ENCODE results near the gene RASGRP3.

Gene RASGRP3

DNA sequence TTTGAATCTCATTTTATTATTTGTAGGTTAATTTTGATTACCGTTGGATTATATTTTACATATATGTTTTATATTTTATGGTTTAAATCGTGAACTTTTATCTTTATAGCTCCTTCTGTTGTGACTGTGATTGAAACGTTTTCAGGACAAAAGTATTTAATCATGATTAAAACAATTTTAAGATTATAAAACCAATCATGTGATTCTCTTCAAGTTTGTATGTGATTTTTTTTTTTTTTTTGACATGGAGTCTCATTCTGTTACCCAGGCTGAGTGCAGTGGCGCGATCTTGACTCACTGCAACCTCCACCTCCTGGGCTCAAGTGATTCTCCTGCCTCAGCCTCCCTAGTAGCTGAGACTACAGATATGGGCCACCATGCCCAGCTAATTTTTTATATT lies 7.2 kb upstream of the RASGRP3 start:
- Histone ChIP-seq H3K4me1 (no peaks in the 10 kb centered on the region), H3K36me3 (replicated peaks) (no peaks in the 10 kb centered on the region), H3K4me3 (no peak overlapping the region), H3K27me3 (ENCODE audit: low read depth) (no peaks in the 10 kb centered on the region), H3K9me3 (no peaks in the 10 kb centered on the region)
- in situ Hi-C loops (cut with MboI; ENCODE audit: low sequenced_read_pairs): no loop called here
- no peak for DNase-seq (ENCODE audit: low spot score in 2 of 2)

DNA sequence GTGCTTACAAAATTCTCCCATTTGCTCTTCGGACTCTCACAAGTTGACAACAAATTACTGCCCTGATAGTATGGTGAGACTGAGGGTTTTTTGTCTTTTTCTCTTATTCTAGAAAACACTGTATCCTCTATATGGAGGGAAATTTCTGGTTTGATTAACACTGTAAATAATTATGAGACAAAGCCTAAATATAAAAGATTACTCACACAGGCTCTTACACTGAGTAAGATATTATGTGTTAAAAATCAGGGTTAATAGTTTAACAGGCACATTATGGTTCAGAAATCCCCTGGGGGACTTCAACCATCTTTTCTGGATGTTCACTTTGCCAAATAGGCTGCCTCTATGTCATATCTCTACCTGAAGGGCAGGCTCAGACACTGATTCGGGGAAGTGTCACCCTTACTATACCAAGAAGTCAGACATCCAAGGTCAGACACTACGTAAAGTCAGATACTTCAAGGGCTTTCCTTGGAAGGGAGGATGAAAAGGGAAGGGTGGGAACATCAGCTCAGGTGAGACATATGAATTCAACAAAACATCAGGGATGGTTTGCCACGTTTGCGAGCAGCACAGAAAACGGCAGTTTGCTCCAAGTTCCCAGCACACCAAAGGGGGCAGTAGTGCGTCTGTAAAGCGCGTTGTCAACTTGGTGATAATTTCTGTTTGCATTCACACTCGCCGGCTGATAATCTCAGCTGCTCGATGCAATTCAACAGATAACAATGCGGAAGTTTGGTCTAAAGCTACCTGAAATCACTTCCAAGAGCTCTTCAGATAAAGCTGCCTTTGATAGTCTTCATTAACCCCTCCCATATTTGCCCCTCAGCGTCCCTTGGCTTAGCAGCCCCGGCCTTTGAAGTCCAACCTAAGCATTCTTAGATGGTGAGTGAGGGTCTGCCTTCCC lies 972 bp upstream of the RASGRP3 start:
- DNase-seq (ENCODE audit: low spot score in 2 of 2): peak; percentile 47 to 77

DNA sequence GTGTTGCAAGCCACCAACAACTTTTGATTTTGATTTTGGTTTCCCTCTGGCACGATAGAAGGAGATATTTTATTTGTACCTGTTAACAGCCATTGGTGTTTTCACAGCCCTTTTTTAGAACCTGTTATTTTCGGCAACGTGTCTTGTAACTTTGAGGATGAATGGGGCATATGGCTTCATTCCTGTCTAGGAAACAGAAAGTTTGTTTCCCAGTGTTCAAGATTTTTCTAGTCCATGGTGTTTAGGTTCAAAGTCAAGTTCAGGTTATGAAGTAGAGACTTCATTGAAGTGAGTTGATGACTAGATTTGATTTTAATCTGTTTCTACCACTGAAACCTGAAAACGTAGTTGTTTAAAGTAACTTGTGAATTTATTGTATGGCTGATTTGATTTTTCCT lies 343 bp downstream of the RASGRP3 start:
- DNase-seq (ENCODE audit: low spot score in 2 of 2): no peak
- no peaks in the 10 kb centered on the region for H3K27me3 ChIP-seq (ENCODE audit: low read depth)
- in situ Hi-C loops (cut with MboI; ENCODE audit: low sequenced_read_pairs): no loop called here
- H3K9me3 ChIP-seq: no peaks in the 10 kb centered on the region
- no peaks in the 10 kb centered on the region for H3K4me1 ChIP-seq
- H3K4me3 ChIP-seq: no peak overlapping the region
- H3K36me3 ChIP-seq (replicated peaks): no peaks in the 10 kb centered on the region

More for the DNA sequence above, 972 bp upstream of the RASGRP3 start:
- Histone ChIP-seq H3K4me3 (peak overlapping the region; percentile 23), H3K36me3 (replicated peaks) (no peaks in the 10 kb centered on the region), H3K9me3 (no peaks in the 10 kb centered on the region), H3K4me1 (no peaks in the 10 kb centered on the region), H3K27me3 (ENCODE audit: low read depth) (no peaks in the 10 kb centered on the region)
- in situ Hi-C loops (cut with MboI; ENCODE audit: low sequenced_read_pairs): no loop called here

DNA sequence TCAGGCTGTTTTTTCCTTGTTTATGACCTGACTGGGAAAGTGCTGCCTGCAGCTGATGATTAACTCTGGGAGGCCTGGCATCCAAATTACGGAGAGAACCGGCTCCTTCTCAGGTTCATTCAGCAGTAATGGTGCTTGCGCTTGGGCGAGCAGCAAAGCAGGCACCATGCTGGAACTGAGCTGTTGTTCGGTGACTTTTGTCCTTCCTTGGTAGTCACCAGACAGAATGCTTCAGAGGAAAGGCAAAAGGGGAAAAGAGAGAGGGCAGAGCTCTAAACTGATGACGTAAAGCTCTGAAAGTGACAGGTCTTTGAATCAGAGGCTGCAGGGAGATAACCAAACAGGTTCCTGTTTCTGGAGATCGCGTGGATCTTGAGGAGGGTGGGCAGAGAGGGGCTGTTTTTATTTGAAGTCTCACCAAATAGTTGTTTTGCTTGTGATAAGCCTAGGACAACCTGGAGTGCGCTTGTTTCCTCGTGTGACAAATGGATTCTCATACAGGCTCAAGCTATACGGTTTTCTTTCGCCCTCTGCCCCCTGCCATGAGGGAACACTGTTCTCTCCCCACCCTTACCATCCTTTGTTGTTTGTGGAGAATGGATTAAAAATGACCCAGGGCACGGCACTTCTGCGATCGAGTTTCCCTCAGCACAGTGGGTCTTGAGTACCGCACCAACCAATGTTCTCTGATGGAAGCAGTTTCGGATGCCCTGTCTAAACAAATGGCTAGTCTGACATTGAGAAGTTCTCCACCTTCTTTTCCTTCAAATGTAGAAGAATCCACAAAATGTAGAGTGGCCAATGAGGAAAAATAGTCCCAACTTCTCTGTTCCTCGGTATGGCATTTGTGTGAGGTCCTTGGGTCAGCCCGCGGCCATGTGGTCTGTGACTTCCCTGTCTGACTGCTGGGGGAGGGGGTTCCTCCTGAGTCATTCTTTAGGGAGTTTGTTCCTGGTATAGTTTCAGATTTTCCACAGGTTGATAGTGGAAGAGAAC lies 1.3 kb downstream of the RASGRP3 start:
- no peak overlapping the region for H3K4me3 ChIP-seq
- no peaks in the 10 kb centered on the region for H3K27me3 ChIP-seq (ENCODE audit: low read depth)
- H3K9me3 ChIP-seq: no peaks in the 10 kb centered on the region
- H3K4me1 ChIP-seq: no peaks in the 10 kb centered on the region
- in situ Hi-C loops (cut with MboI; ENCODE audit: low sequenced_read_pairs): no loop called here
- no peaks in the 10 kb centered on the region for H3K36me3 ChIP-seq (replicated peaks)
- no peak for DNase-seq (ENCODE audit: low spot score in 2 of 2)

DNA sequence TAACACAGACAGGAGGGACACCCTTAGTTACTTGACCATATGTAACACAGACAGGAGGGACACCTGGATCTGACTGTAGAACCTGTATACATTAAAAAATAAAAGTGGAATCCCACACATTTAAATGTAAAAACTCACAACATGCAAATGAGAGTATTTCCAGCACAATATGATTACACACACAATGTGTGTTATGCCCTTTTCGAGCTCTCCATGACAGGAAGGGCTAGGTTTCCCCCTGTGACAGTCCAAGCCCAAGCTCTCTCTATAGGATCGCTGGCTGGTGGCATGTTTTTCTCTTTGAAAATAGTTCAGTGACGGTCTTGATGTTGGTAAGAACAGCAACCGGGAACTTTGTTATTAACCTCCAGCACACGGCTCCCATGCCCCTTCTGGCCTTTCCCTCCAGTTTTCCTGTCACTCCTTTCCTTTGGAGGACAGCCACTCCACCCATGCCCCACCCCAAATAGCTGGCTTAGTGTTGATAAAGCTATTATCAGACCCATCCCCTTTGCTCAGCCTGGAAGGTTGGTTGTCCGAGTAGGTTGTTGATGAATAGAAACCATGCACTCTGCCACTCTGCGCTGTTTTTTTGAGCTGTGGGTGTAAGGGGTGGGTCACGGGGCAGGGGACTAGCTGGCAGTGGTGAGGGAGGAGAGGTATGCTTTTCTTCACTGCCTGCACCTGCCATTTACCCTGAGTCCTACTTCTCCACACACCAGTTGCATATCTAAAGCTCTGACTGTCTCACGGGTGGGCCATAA lies 2.7 kb downstream of the RASGRP3 start:
- in situ Hi-C loops (cut with MboI; ENCODE audit: low sequenced_read_pairs): no loop called here

DNA sequence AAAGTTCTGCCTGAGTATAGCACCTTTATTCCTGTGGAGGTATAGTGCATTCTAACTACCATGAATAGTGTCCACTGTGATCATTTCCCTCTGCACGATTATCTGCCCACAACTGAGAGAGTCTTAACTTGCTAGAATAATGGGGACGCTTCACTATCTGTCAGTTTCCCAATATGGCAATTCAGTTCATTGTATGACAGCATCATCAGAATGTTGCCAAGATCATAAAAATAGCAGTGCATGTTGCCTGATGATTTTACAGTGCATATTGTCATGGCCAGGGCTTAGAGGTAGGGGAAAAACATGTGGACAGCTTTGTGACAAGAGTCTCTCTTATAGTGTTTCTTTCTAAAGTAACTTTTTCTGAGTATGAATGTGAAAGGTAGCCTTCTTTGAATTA lies 6.1 kb downstream of the RASGRP3 start:
- no peak overlapping the region for H3K4me3 ChIP-seq
- H3K36me3 ChIP-seq (replicated peaks): no peaks in the 10 kb centered on the region
- H3K4me1 ChIP-seq: no peaks in the 10 kb centered on the region
- H3K27me3 ChIP-seq (ENCODE audit: low read depth): no peaks in the 10 kb centered on the region
- H3K9me3 ChIP-seq: no peaks in the 10 kb centered on the region
- DNase-seq (ENCODE audit: low spot score in 2 of 2): no peak
- in situ Hi-C loops (cut with MboI; ENCODE audit: low sequenced_read_pairs): no loop called here

More for the DNA sequence above, 2.7 kb downstream of the RASGRP3 start:
- Histone ChIP-seq H3K9me3 (no peaks in the 10 kb centered on the region), H3K4me3 (no peak overlapping the region), H3K36me3 (replicated peaks) (no peaks in the 10 kb centered on the region), H3K4me1 (no peaks in the 10 kb centered on the region), H3K27me3 (ENCODE audit: low read depth) (no peaks in the 10 kb centered on the region)
- no peak for DNase-seq (ENCODE audit: low spot score in 2 of 2)

DNA sequence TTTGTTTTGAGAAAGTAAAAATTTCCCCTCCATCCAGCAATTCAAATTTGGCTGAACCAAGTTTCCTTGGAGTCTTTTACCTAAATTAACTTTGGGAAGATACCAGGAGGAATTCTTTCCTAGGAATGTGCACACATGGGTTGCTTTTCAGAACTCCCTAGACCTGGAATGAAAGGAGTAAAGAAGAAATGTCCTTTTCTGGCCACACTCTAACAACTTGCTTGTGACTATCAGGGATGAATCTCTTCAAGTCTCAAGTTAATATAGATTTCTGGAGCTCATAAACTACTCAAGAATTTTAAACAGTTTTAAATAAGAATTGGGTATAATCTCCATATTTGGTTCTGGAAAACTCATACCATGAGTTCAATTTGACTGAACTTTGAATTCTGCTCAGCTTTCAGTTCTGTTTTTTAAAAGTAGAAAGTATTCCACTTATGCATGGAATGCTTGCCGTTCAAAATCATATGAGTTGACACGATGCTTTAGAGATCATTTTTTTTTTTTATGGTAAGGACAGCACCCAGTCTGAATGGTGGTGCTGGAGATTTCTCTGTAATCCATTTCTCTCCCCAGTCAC lies 7.7 kb downstream of the RASGRP3 start:
- Histone ChIP-seq H3K9me3 (no peaks in the 10 kb centered on the region), H3K4me3 (no peak overlapping the region), H3K4me1 (no peaks in the 10 kb centered on the region), H3K36me3 (replicated peaks) (no peaks in the 10 kb centered on the region), H3K27me3 (ENCODE audit: low read depth) (no peaks in the 10 kb centered on the region)
- no peak for DNase-seq (ENCODE audit: low spot score in 2 of 2)
- in situ Hi-C loops (cut with MboI; ENCODE audit: low sequenced_read_pairs): no loop called here

DNA sequence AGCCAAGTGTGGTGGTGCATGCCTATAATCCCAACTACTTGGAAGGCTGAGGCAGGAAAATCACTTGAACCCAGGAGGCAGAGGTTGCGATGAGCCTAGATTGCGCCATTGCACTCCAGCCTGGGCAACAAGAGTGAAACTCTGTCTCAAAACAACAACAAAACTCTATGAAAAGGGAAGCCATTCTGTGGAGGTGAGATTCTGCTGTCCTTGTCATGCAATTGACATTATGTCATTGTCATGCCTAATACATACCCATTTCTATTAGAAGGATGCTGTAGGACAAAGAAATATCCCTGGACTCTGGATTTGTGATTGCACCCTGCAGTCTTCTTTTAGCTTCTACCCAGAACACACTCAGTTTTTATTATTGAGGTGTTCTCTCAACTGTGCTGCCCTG lies 8.6 kb downstream of the RASGRP3 start:
- no peaks in the 10 kb centered on the region for H3K36me3 ChIP-seq (replicated peaks)
- H3K27me3 ChIP-seq (ENCODE audit: low read depth): no peaks in the 10 kb centered on the region
- DNase-seq (ENCODE audit: low spot score in 2 of 2): no peak
- no peak overlapping the region for H3K4me3 ChIP-seq
- H3K9me3 ChIP-seq: no peaks in the 10 kb centered on the region
- no peaks in the 10 kb centered on the region for H3K4me1 ChIP-seq
- in situ Hi-C loops (cut with MboI; ENCODE audit: low sequenced_read_pairs): no loop called here

DNA sequence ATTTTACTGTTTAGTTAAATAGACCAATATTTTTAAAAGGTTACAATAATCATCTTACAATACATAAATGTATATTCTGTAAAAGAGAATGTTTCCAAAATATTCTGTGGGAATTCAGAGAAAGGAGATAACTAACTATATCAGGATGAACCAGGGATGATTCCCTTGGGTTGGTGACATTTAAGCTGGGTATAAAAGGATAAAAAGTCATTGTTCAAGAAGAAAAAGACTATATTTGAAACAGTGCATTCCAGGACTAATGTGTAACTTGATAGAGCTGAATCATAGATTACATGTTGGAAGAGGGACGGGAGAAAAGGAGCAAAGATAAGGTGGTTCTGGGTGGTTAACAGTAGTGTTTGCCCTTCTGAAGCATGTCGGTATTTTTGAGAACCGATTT lies 10.1 kb downstream of the RASGRP3 start:
- H3K27me3 ChIP-seq (ENCODE audit: low read depth): no peaks in the 10 kb centered on the region
- no peaks in the 10 kb centered on the region for H3K4me1 ChIP-seq
- DNase-seq (ENCODE audit: low spot score in 2 of 2): no peak
- H3K36me3 ChIP-seq (replicated peaks): no peaks in the 10 kb centered on the region
- no peak overlapping the region for H3K4me3 ChIP-seq
- no peaks in the 10 kb centered on the region for H3K9me3 ChIP-seq
- in situ Hi-C loops (cut with MboI; ENCODE audit: low sequenced_read_pairs): no loop called here

DNA sequence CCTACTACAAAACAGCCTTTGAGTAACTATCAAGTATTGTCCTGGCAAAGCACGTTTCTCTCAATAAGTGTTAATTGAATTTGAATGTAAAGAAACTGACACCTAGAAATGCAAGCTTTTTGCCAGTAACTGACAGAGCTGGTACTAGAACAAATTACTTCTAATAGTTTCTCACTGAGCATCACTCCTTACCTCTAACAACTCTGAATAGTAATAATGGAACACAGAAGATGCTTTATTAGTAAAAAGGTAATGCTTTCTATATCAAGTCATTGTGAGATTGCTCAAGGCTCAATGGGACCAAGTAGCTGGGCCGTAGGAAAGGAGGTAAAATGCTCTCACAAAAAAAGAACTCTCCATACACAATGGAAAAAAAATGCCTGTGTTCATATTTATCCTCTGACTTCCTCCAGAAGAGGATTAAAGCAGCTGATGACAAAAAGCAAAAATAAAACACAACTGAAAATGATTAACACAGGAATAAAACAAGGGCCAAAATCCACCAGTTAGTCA lies 11.8 kb downstream of the RASGRP3 start:
- Histone ChIP-seq H3K4me1 (no peaks in the 10 kb centered on the region), H3K4me3 (no peak overlapping the region), H3K27me3 (ENCODE audit: low read depth) (no peaks in the 10 kb centered on the region), H3K9me3 (no peaks in the 10 kb centered on the region), H3K36me3 (replicated peaks) (no peaks in the 10 kb centered on the region)
- in situ Hi-C loops (cut with MboI; ENCODE audit: low sequenced_read_pairs): no loop called here
- DNase-seq (ENCODE audit: low spot score in 2 of 2): no peak

DNA sequence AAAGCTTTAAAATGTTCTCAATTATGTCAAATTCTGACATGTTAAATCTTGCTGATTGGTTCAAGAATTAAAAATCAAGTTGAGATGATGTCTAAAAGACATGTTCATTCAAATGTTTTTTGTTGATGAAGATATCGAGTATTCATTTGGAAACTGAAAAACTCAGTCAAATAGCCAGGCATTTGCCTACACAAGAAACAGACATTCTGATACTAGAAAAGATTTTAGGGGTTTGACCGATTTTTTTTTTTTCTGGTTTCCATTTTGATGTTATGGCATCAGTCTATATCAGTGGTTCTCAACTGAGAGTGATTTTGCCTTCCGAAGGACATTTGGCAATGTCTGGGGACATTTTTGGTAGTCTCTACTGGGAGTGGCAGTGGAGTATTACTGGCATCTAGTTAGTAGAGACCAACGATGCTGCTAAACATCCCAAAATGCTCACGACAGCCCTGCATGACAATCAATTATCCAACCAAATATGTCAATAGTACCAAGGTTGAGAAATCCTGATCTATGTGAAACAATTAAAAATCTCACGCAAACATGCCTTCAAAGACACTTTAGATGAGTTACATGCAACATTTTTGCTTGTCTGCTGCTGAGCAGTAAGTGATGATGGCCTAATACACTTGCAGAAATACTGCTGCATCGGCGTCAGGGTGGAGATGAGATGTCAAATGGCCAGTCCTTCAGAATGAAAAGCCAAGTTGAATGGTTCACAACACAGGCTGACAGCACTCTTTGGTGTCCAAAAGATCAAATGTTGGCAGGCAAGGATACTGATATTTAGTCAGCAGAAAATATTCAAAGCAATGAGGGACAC lies 12.5 kb downstream of the RASGRP3 start:
- Histone ChIP-seq H3K27me3 (ENCODE audit: low read depth) (no peaks in the 10 kb centered on the region), H3K4me1 (no peaks in the 10 kb centered on the region), H3K4me3 (no peak overlapping the region), H3K9me3 (no peaks in the 10 kb centered on the region), H3K36me3 (replicated peaks) (no peaks in the 10 kb centered on the region)
- no peak for DNase-seq (ENCODE audit: low spot score in 2 of 2)
- in situ Hi-C loops (cut with MboI; ENCODE audit: low sequenced_read_pairs): no loop called here

DNA sequence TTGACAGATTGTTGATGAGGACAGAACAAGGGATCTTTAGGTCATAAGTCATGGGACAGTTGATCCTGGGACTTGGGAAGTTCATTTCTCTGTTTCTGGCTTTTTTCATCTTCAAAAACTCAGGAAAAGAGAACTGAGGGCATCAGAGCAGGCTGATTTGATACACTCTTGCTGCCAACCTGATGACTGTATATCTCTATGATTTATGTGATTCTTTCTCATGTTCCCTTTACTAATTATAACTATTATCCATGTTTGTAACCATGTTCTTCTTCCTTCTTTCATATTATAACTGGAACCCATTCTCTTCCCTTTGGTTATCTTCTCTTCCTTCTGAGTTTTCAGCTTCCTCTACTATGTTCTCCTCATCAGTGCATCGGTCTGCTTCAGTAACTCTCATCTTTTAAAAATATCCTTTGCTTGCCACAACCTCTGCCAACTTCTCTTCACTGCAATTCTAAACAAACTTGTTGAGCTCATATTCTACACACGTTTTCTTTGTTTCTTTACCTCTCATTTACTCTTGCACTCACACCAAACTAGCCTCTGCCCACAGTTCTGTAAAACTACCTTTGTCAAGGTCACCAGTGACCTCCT lies 13.5 kb downstream of the RASGRP3 start:
- no peaks in the 10 kb centered on the region for H3K4me1 ChIP-seq
- H3K27me3 ChIP-seq (ENCODE audit: low read depth): no peaks in the 10 kb centered on the region
- no peaks in the 10 kb centered on the region for H3K36me3 ChIP-seq (replicated peaks)
- no peaks in the 10 kb centered on the region for H3K9me3 ChIP-seq
- in situ Hi-C loops (cut with MboI; ENCODE audit: low sequenced_read_pairs): no loop called here
- H3K4me3 ChIP-seq: no peak overlapping the region
- no peak for DNase-seq (ENCODE audit: low spot score in 2 of 2)

Data from HAP-1 (cell line).